Peyer's patch (tissue), 4 donors: ENCODE results near the gene NXPH2. TPM values are rescaled to one million over a fixed set of nuclear protein-coding genes. Genes with fewer than 3 reads are reported as not detected.
"Not testable (repeated sequence)": the region's sequence is repeated elsewhere in the genome, so short reads cannot be mapped to it uniquely, and the experiment has no call there.

Experiments
- DNase-seq, 3 donors: peaks; one replicate each; pipeline ENCODE4 v3.0.0-alpha.2; 2017 to 2019
- H3K27ac ChIP-seq, 4 donors: fragments of 200-600 bp; sonication (generic); one replicate each; pipeline ENCODE4 v1.5.1; 2016 to 2019
- H3K27me3 ChIP-seq, 2 donors: fragments of 200-600 bp; sonication (generic); one replicate each; pipeline ENCODE4 v1.5.1; 2019
- H3K36me3 ChIP-seq, 3 donors: fragments of 200-600 bp; sonication (generic); one replicate each; pipeline ENCODE4 v1.5.1; 2016 to 2019
- H3K4me1 ChIP-seq, 4 donors: fragments of 200-600 bp; sonication (generic); one replicate each; pipeline ENCODE4 v1.5.1; 2016 to 2019
- H3K4me3 ChIP-seq, 4 donors: fragments of 200-600 bp; sonication (generic); 1 replicate in 3 of 4; 2 replicates in 1 of 4; pipeline ENCODE4 v1.5.1; 2016 to 2019; ENCODE audit warnings: mild to moderate bottlenecking in 1 of 4
- H3K9me3 ChIP-seq, 4 donors: fragments of 200-600 bp; sonication (generic); one replicate each; pipeline ENCODE4 v1.5.1; 2016 to 2019; ENCODE audit warnings: mild to moderate bottlenecking in 1 of 4
- CTCF ChIP-seq, 6 experiments: fragments of 450-650 bp in 4 of 6; fragments of 200-600 bp in 2 of 6; sonication (generic) in 1 of 6; IDR thresholded peaks; one replicate each; pipeline ENCODE4 v1.5.1; 2017 to 2019; ENCODE audit warnings: antibody characterized with exemption in 6 of 6, mild to moderate bottlenecking in 3 of 6, moderate library complexity in 1 of 6
- POLR2A ChIP-seq, 2 donors: fragments of 450-650 bp; IDR thresholded peaks; one replicate each; pipeline ENCODE4 v1.5.1; 2017; ENCODE audit warnings: antibody characterized with exemption in 2 of 2, mild to moderate bottlenecking in 2 of 2, moderate library complexity in 2 of 2
- total RNA-seq, 4 donors: library from RNA; depleted of rRNA; stranded (reverse); fragments of >200 nt; gene quantifications; one replicate each; pipeline ENCODE4 v1.1.0, GENCODE V29; 2016

The NXPH2 gene
- total RNA-seq, 4 donors from 2014 or later: not detected

GRCh38 chr2:138652378-138652777 is 127.8 kb downstream of the NXPH2 start:
- no peaks in the 10 kb centered on the region for H3K36me3 ChIP-seq

GRCh38 chr2:138649571-138649970 is 130.6 kb downstream of the NXPH2 start:
- Histone ChIP-seq H3K4me3 (no peak overlapping the region), H3K4me1 (no peaks in the 10 kb centered on the region)
- no peak for TF ChIP-seq POLR2A (IDR thresholded peaks at IDR 0.05)
- no peak for TF ChIP-seq CTCF (IDR thresholded peaks at IDR 0.05)

More at GRCh38 chr2:138652378-138652777, 127.8 kb downstream of the NXPH2 start:
- no peak for TF ChIP-seq CTCF (IDR thresholded peaks at IDR 0.05)
- H3K27me3 ChIP-seq: no peaks in the 10 kb centered on the region
- no peaks in the 10 kb centered on the region for H3K9me3 ChIP-seq
- DNase-seq: no peak
- H3K4me3 ChIP-seq: no peak overlapping the region
- no peaks in the 10 kb centered on the region for H3K4me1 ChIP-seq
- H3K27ac ChIP-seq: no peak overlapping the region

GRCh38 chr2:138648606-138649005 is 131.6 kb downstream of the NXPH2 start:
- TF ChIP-seq POLR2A (IDR thresholded peaks at IDR 0.05): no peak
- no peak for TF ChIP-seq CTCF (IDR thresholded peaks at IDR 0.05)
- H3K36me3 ChIP-seq: no peaks in the 10 kb centered on the region
- no peaks in the 10 kb centered on the region for H3K27me3 ChIP-seq
- no peaks in the 10 kb centered on the region for H3K4me1 ChIP-seq
- DNase-seq: no peak
- no peaks in the 10 kb centered on the region for H3K9me3 ChIP-seq
- H3K4me3 ChIP-seq: no peak overlapping the region
- H3K27ac ChIP-seq: no peak overlapping the region

More at GRCh38 chr2:138649571-138649970, 130.6 kb downstream of the NXPH2 start:
- Histone ChIP-seq H3K27me3 (no peaks in the 10 kb centered on the region), H3K9me3 (no peaks in the 10 kb centered on the region), H3K36me3 (no peaks in the 10 kb centered on the region), H3K27ac (no peak overlapping the region)
- DNase-seq: no peak

GRCh38 chr2:138644776-138645175 is 135.4 kb downstream of the NXPH2 start:
- not testable (repeated sequence) for DNase-seq, H3K4me1 ChIP-seq, H3K27ac ChIP-seq, H3K4me3 ChIP-seq, H3K36me3 ChIP-seq, H3K9me3 ChIP-seq, H3K27me3 ChIP-seq

- no peaks in the 10 kb centered on the region for H3K4me1 ChIP-seq
- DNase-seq: no peak
- no peaks in the 10 kb centered on the region for H3K9me3 ChIP-seq
- no peak overlapping the region for H3K27ac ChIP-seq
- H3K27me3 ChIP-seq: no peaks in the 10 kb centered on the region
- no peaks in the 10 kb centered on the region for H3K36me3 ChIP-seq
- no peak overlapping the region for H3K4me3 ChIP-seq
- TF ChIP-seq CTCF (IDR thresholded peaks at IDR 0.05): no peak
- TF ChIP-seq POLR2A (IDR thresholded peaks at IDR 0.05): no peak
Observed at GRCh38 chr2:138640921-138641676, 139.1 kb downstream of the NXPH2 start.

- DNase-seq: no peak
- Histone ChIP-seq H3K27ac (no peak overlapping the region), H3K27me3 (no peaks in the 10 kb centered on the region), H3K36me3 (no peaks in the 10 kb centered on the region), H3K9me3 (no peaks in the 10 kb centered on the region), H3K4me1 (no peaks in the 10 kb centered on the region), H3K4me3 (no peak overlapping the region)
- no peak for TF ChIP-seq POLR2A (IDR thresholded peaks at IDR 0.05)
- TF ChIP-seq CTCF (IDR thresholded peaks at IDR 0.05): no peak
Observed at GRCh38 chr2:138637686-138638085, 142.5 kb downstream of the NXPH2 start.
